ENCODE results near the gene DCT. TPM values are rescaled to one million over a fixed set of nuclear protein-coding genes. Genes with fewer than 3 reads are reported as not detected.

The DCT gene
- total and polyA plus RNA-seq, 2 donors (not counting 3 experiments of a cell fraction or from before 2014, with no cell fraction given), result not detected

DNA sequence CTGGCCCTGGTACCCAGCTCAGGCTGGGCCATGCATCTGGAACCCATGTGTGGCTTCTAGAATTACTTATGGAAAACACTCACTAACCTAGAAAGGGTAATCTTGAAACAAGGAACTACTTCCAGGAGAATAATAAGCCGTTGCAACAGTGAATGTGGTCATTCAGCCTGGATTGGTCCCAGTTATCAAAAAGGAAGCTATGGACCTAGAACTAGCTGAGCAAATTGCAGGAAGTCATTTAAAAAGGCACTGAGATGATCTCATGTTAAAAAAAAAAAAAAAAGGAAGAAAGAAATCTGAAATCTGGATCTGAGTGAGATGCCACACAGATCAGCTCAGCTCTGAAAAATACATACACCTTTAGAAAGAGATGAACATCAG lies 59.6 kb downstream of the DCT start:
- no peak overlapping the region for H3K4me3 ChIP-seq (replicated peaks in 1 of 3; ENCODE audit: insufficient read depth in 1 of 3, low read depth in 1 of 3, low read length in 3 of 3)
- no peaks in the 10 kb centered on the region for H3K79me2 ChIP-seq (ENCODE audit: control insufficient read depth, insufficient read depth, low read length)
- BruUV-seq (replicated peaks), result no TSS peak
- H2AFZ ChIP-seq (ENCODE audit: low read depth, low read length), result no peak overlapping the region
- ChIA-PET CTCF (no interaction called here), POLR2A (no interaction called here)
- TF ChIP-seq GATA2 (IDR thresholded peaks at IDR 0.05; ENCODE audit: insufficient read depth, insufficient read length, low read depth, low read length), result no peak
- TF ChIP-seq POLR2A (IDR thresholded peaks at IDR 0.05; ENCODE audit: low read depth, low read length), result no peak
- no peak for TF ChIP-seq POLR2AphosphoS5 (IDR thresholded peaks at IDR 0.05; ENCODE audit: insufficient read depth, low read depth, low read length)
- no peaks in the 10 kb centered on the region for H3K9me3 ChIP-seq (replicated peaks; ENCODE audit: control insufficient read depth, insufficient read depth, low read length)
- dilution Hi-C loops (cut with MboI; ENCODE audit: extremely low pct_ligation_motif_present, low sequenced_read_pairs) (no loop called here), intact Hi-C loops (cut with micrococcal nuclease) (no loop called here)
- H3K4me1 ChIP-seq (ENCODE audit: control insufficient read depth, extremely low read depth, insufficient read depth, low read length), result no peaks in the 10 kb centered on the region
- H3K9ac ChIP-seq (replicated peaks; ENCODE audit: extremely low read depth, insufficient read depth, low read length), result no peak overlapping the region
- H3K36me3 ChIP-seq (ENCODE audit: control insufficient read depth in 2 of 2, extremely low read depth in 1 of 2, insufficient read depth in 2 of 2, low read length in 2 of 2), result no peaks in the 10 kb centered on the region
- no peak overlapping the region for H3K27ac ChIP-seq (ENCODE audit: insufficient read depth, low read depth, low read length)
- DNase-seq (ENCODE audit: low read depth, low spot score) (no peak), FAIRE-seq (no peak)
- no peak overlapping the region for H3K4me2 ChIP-seq (ENCODE audit: insufficient read depth, low read length)
- H3K27me3 ChIP-seq (ENCODE audit: control insufficient read depth in 2 of 2, insufficient read depth in 2 of 2, low read length in 2 of 2), result no peaks in the 10 kb centered on the region
- no peaks in the 10 kb centered on the region for H4K20me1 ChIP-seq (replicated peaks; ENCODE audit: control insufficient read depth, extremely low read depth, insufficient read depth, low read length)
- H3K9me1 ChIP-seq (replicated peaks; ENCODE audit: control insufficient read depth, extremely low read depth, insufficient read depth, low read length), result no peaks in the 10 kb centered on the region

DNA sequence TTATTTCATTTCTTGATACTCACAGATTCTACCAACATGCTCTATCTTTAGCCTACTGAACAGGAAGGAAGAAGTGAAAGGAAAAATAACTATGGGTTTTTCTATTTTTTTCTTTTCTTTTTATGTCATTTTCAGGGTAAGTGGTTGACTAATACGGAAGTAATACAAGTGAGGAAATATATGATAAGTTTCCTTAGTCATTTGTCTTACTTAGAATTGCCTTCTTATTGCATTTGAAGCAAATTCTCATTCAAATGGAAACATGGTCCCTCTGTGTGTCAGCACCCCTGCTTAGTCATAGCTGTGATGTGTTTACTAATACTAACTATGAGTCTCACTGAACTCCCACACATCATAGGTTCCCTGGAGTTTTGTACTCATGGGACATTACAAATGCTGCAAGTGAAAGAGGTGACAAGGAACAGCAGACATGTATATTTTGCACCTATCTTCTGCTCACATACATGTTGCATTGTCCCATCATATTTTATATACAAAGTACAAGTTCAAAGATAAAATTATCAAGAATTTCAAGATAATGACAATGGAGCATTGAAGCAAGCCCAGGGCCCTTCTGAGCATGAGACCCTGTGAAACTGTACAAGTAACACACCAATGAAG lies 60.1 kb downstream of the DCT start:
- no peaks in the 10 kb centered on the region for H3K79me2 ChIP-seq (ENCODE audit: control insufficient read depth, insufficient read depth, low read length)
- H3K27ac ChIP-seq (ENCODE audit: insufficient read depth, low read depth, low read length), result no peak overlapping the region
- peak; percentile 6 for DNase-seq (ENCODE audit: low read depth, low spot score)
- FAIRE-seq, result no peak
- no peak overlapping the region for H3K9ac ChIP-seq (replicated peaks; ENCODE audit: extremely low read depth, insufficient read depth, low read length)
- H3K9me1 ChIP-seq (replicated peaks; ENCODE audit: control insufficient read depth, extremely low read depth, insufficient read depth, low read length), result no peaks in the 10 kb centered on the region
- no peak overlapping the region for H2AFZ ChIP-seq (ENCODE audit: low read depth, low read length)
- dilution Hi-C loops (cut with MboI; ENCODE audit: extremely low pct_ligation_motif_present, low sequenced_read_pairs) (no loop called here), intact Hi-C loops (cut with micrococcal nuclease) (no loop called here)
- CTCF ChIA-PET, result no interaction called here
- H3K9me3 ChIP-seq (replicated peaks; ENCODE audit: control insufficient read depth, insufficient read depth, low read length), result no peaks in the 10 kb centered on the region
- H4K20me1 ChIP-seq (replicated peaks; ENCODE audit: control insufficient read depth, extremely low read depth, insufficient read depth, low read length), result no peaks in the 10 kb centered on the region
- H3K36me3 ChIP-seq (ENCODE audit: control insufficient read depth in 2 of 2, extremely low read depth in 1 of 2, insufficient read depth in 2 of 2, low read length in 2 of 2), result no peaks in the 10 kb centered on the region
- H3K4me3 ChIP-seq (replicated peaks in 1 of 3; ENCODE audit: insufficient read depth in 1 of 3, low read depth in 1 of 3, low read length in 3 of 3), result no peak overlapping the region
- H3K27me3 ChIP-seq (ENCODE audit: control insufficient read depth in 2 of 2, insufficient read depth in 2 of 2, low read length in 2 of 2), result no peaks in the 10 kb centered on the region
- no peaks in the 10 kb centered on the region for H3K4me1 ChIP-seq (ENCODE audit: control insufficient read depth, extremely low read depth, insufficient read depth, low read length)
- BruUV-seq (replicated peaks), result no TSS peak
- no peak overlapping the region for H3K4me2 ChIP-seq (ENCODE audit: insufficient read depth, low read length)
- TF ChIP-seq GATA2 (IDR thresholded peaks at IDR 0.05; ENCODE audit: insufficient read depth, insufficient read length, low read depth, low read length) (no peak), FOS (IDR thresholded peaks at IDR 0.05; ENCODE audit: borderline replicate concordance, insufficient read depth, low read length) (no peak)
- TF ChIP-seq, protein P1, sequence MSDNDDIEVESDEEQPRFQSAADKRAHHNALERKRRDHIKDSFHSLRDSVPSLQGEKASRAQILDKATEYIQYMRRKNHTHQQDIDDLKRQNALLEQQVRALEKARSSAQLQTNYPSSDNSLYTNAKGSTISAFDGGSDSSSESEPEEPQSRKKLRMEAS (IDR thresholded peaks at IDR 0.05; ENCODE audit: insufficient read depth, insufficient read length), result no peak
- TF ChIP-seq, protein P2, sequence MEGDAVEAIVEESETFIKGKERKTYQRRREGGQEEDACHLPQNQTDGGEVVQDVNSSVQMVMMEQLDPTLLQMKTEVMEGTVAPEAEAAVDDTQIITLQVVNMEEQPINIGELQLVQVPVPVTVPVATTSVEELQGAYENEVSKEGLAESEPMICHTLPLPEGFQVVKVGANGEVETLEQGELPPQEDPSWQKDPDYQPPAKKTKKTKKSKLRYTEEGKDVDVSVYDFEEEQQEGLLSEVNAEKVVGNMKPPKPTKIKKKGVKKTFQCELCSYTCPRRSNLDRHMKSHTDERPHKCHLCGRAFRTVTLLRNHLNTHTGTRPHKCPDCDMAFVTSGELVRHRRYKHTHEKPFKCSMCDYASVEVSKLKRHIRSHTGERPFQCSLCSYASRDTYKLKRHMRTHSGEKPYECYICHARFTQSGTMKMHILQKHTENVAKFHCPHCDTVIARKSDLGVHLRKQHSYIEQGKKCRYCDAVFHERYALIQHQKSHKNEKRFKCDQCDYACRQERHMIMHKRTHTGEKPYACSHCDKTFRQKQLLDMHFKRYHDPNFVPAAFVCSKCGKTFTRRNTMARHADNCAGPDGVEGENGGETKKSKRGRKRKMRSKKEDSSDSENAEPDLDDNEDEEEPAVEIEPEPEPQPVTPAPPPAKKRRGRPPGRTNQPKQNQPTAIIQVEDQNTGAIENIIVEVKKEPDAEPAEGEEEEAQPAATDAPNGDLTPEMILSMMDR (IDR thresholded peaks at IDR 0.05; ENCODE audit: extremely low read depth in 1 of 2, insufficient read depth in 1 of 2, low read depth in 1 of 2, low read length in 2 of 2), result no peak
- POLR2A ChIA-PET, result no interaction called here

All from endothelial cell of umbilical vein (primary cell).